ENCODE measurements around the gene CDC6.

DNA sequence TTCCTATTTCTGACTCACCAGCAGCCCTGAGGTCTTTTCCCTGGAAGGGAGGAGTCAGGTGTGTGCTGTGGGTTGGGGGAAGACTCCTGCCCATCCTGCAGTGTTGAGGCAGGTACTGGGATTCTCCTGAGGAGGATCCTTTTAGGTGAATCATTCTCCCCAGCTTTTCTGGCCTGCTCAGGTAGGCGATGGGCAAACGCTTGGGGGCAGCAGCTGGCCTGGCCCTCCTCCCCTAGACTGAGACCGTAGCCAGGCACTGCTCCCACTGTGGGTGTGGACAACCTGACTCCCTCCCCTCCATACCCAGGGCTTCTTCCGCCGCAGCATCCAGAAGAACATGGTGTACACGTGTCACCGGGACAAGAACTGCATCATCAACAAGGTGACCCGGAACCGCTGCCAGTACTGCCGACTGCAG lies 61.8 kb downstream of the CDC6 start:
- TF ChIP-seq POLR2A (IDR thresholded peaks at IDR 0.05; ENCODE audit: low read depth, low read length) (no peak), TAF1 (IDR thresholded peaks at IDR 0.05; ENCODE audit: borderline replicate concordance, low read depth, low read length) (no peak), POLR2AphosphoS5 (IDR thresholded peaks at IDR 0.05; ENCODE audit: low read depth, low read length) (no peak)
